ENCODE data around the gene CYP39A1. TPM values are rescaled to one million over a fixed set of nuclear protein-coding genes. Genes with fewer than 3 reads are reported as not detected.

The CYP39A1 gene
- 0.07 and 0.78 TPM in 2 replicates for total RNA-seq

GRCh38 chr6:46652603-46653438 is at the start of gene CYP39A1, which contains the start of gene SLC25A27:
Gene CYP39A1, minus strand, starts transcription at chr6:46652818. Its CDS starts 236 bp downstream, at chr6:46652582.
Gene SLC25A27, plus strand, starts transcription at chr6:46652975. Its CDS starts 218 bp downstream, at chr6:46653193.

DNA sequence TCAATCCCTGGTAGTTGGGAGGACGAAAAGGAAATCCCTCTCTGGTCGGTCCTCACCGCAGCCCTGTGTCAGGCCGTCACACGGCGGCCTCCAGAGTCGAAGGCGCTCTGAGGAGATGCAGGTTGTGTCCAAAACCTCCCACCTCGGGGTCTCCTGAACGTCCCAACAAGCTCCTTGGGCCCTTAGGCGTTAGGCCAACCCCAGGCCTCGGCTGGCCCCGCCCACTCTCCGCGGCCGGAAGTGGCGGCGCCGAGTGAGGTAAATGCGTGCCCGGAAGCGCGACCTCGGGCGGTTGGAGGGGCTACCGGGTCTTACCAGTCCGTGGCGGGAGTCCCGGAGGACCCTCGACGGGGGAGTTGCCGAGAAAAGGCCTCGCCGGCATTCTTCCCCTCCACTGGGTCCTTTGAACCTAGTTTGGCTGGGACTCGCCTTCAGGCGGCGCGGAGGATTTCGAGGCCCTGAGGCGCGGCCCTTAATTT is 35.0 kb upstream of the CYP39A1 start, which contains the start of gene TDRD6:
Gene TDRD6, plus strand, starts transcription at position 267 of the 479 bp plus-strand sequence. CDS start 244 bp downstream, outside the sequence.

Other genes starting within 250 kb of the CYP39A1 start
- gene RCAN2, start 161.4 kb downstream of the CYP39A1 start, total RNA-seq: 0.30 and 2.3 TPM in 2 replicates
- 5.0 and 7.0 TPM in 2 replicates for gene SLC25A27, start 157 bp upstream of the CYP39A1 start, total RNA-seq
- gene TDRD6, start 35.1 kb upstream of the CYP39A1 start, total RNA-seq: 0.13 and 0.26 TPM in 2 replicates
- not detected in 2 replicates for gene PLA2G7, start 82.6 kb upstream of the CYP39A1 start, total RNA-seq
- gene ANKRD66, start 94.1 kb upstream of the CYP39A1 start, total RNA-seq: not detected in 2 replicates
- not detected in 2 replicates for gene MEP1A, start 140.6 kb upstream of the CYP39A1 start, total RNA-seq